IPS-18a (cell line): ENCODE data around the gene PRCC.

Experiments
- H3K27ac ChIP-seq: one replicate; pipeline ENCODE4 v1.5.1; 2013; ENCODE audit warnings: low read length
- H3K27me3 ChIP-seq: one replicate; pipeline ENCODE4 v1.6.1; 2013; ENCODE audit warnings: mild to moderate bottlenecking, low read length; ENCODE audit not compliant: control insufficient read depth, insufficient read depth
- H3K36me3 ChIP-seq: one replicate; pipeline ENCODE4 v1.6.1; 2013; ENCODE audit warnings: low read depth, low read length; ENCODE audit not compliant: control insufficient read depth
- H3K4me1 ChIP-seq: one replicate; pipeline ENCODE4 v1.6.1; 2013; ENCODE audit warnings: low read depth, low read length; ENCODE audit not compliant: control insufficient read depth
- H3K4me3 ChIP-seq: one replicate; pipeline ENCODE4 v1.5.1; 2013; ENCODE audit warnings: low read length
- H3K9ac ChIP-seq: one replicate; pipeline ENCODE4 v1.6.1; 2013; ENCODE audit warnings: mild to moderate bottlenecking, low read length, moderate library complexity
- H3K9me3 ChIP-seq: one replicate; pipeline ENCODE4 v1.6.1; 2013; ENCODE audit warnings: low read depth, low read length; ENCODE audit not compliant: control insufficient read depth

Gene PRCC

GRCh38 chr1:156804572-156805243, 37.4 kb downstream of the PRCC start:
- Histone ChIP-seq H3K36me3 (peaks cover 18% of the 10 kb centered on the region), H3K4me1 (no peaks in the 10 kb centered on the region), H3K27me3 (no peaks in the 10 kb centered on the region), H3K4me3 (no peak overlapping the region), H3K9ac (no peak overlapping the region), H3K27ac (no peak overlapping the region), H3K9me3 (no peaks in the 10 kb centered on the region)

- no peaks in the 10 kb centered on the region for H3K9me3 ChIP-seq
- H3K36me3 ChIP-seq: peaks cover 6% of the 10 kb centered on the region
- H3K4me3 ChIP-seq: no peak overlapping the region
- H3K4me1 ChIP-seq: no peaks in the 10 kb centered on the region
- H3K27ac ChIP-seq: no peak overlapping the region
- H3K27me3 ChIP-seq: no peaks in the 10 kb centered on the region
- H3K9ac ChIP-seq: no peak overlapping the region
These were observed 38.6 kb downstream of the PRCC start for GRCh38 chr1:156805766-156806511.

GRCh38 chr1:156806512-156807440, 39.4 kb downstream of the PRCC start:
- Histone ChIP-seq H3K4me3 (no peak overlapping the region), H3K4me1 (no peaks in the 10 kb centered on the region), H3K27ac (no peak overlapping the region), H3K9ac (no peak overlapping the region), H3K36me3 (no peaks in the 10 kb centered on the region), H3K27me3 (no peaks in the 10 kb centered on the region), H3K9me3 (no peaks in the 10 kb centered on the region)

GRCh38 chr1:156807627-156808026, 40.3 kb downstream of the PRCC start:
- H3K36me3 ChIP-seq: no peaks in the 10 kb centered on the region
- H3K4me3 ChIP-seq: no peak overlapping the region

GRCh38 chr1:156808186-156809030, 41.1 kb downstream of the PRCC start:
- no peak overlapping the region for H3K9ac ChIP-seq
- H3K4me3 ChIP-seq: no peak overlapping the region
- H3K36me3 ChIP-seq: no peaks in the 10 kb centered on the region
- peaks cover 11% of the 10 kb centered on the region for H3K27me3 ChIP-seq
- peaks cover 3% of the 10 kb centered on the region for H3K4me1 ChIP-seq
- no peaks in the 10 kb centered on the region for H3K9me3 ChIP-seq
- no peak overlapping the region for H3K27ac ChIP-seq

More at GRCh38 chr1:156807627-156808026, 40.3 kb downstream of the PRCC start:
- Histone ChIP-seq H3K9me3 (no peaks in the 10 kb centered on the region), H3K9ac (no peak overlapping the region), H3K27me3 (peaks cover 4% of the 10 kb centered on the region), H3K4me1 (no peaks in the 10 kb centered on the region), H3K27ac (no peak overlapping the region)

GRCh38 chr1:156809281-156809680, 41.9 kb downstream of the PRCC start:
- Histone ChIP-seq H3K36me3 (no peaks in the 10 kb centered on the region), H3K27ac (no peak overlapping the region), H3K4me3 (no peak overlapping the region), H3K27me3 (peaks cover 18% of the 10 kb centered on the region), H3K9ac (no peak overlapping the region), H3K9me3 (no peaks in the 10 kb centered on the region), H3K4me1 (peaks cover 4% of the 10 kb centered on the region)

- Histone ChIP-seq H3K36me3 (no peaks in the 10 kb centered on the region), H3K27ac (no peak overlapping the region), H3K4me1 (peaks cover 4% of the 10 kb centered on the region), H3K27me3 (peaks cover 24% of the 10 kb centered on the region), H3K9ac (no peak overlapping the region), H3K4me3 (no peak overlapping the region), H3K9me3 (no peaks in the 10 kb centered on the region)
These were observed 42.5 kb downstream of the PRCC start for GRCh38 chr1:156809711-156810366.

GRCh38 chr1:156811168-156811567, 43.8 kb downstream of the PRCC start:
- H3K27me3 ChIP-seq: peaks cover 36% of the 10 kb centered on the region
- no peak overlapping the region for H3K4me3 ChIP-seq
- H3K27ac ChIP-seq: no peak overlapping the region
- H3K9me3 ChIP-seq: no peaks in the 10 kb centered on the region
- H3K9ac ChIP-seq: no peak overlapping the region
- H3K4me1 ChIP-seq: peaks cover 4% of the 10 kb centered on the region
- H3K36me3 ChIP-seq: no peaks in the 10 kb centered on the region

GRCh38 chr1:156812293-156812990, 45.1 kb downstream of the PRCC start:
- no peak overlapping the region for H3K9ac ChIP-seq
- H3K27me3 ChIP-seq: peaks cover 38% of the 10 kb centered on the region
- no peaks in the 10 kb centered on the region for H3K9me3 ChIP-seq
- H3K27ac ChIP-seq: no peak overlapping the region
- no peaks in the 10 kb centered on the region for H3K36me3 ChIP-seq
- peaks cover 4% of the 10 kb centered on the region for H3K4me1 ChIP-seq
- no peak overlapping the region for H3K4me3 ChIP-seq

GRCh38 chr1:156813298-156813697, 46.0 kb downstream of the PRCC start:
- no peak overlapping the region for H3K27ac ChIP-seq
- H3K9ac ChIP-seq: peak overlapping the region; percentile 52
- H3K9me3 ChIP-seq: no peaks in the 10 kb centered on the region
- peaks cover 38% of the 10 kb centered on the region for H3K27me3 ChIP-seq
- no peaks in the 10 kb centered on the region for H3K36me3 ChIP-seq
- peaks cover 4% of the 10 kb centered on the region for H3K4me1 ChIP-seq
- peak overlapping the region; percentile 54 for H3K4me3 ChIP-seq
